Fibroblast of pulmonary artery (primary cell): ENCODE measurements around the gene SIVA1.

Source experiments
- DNase-seq: peaks from one replicate; pipeline ENCODE4 v3.0.0-alpha.2; 2010; ENCODE audit warnings: low read depth
- H3K4me3 ChIP-seq: replicated peaks from 2 replicates; pipeline ENCODE4 v1.5.1; 2011; ENCODE audit warnings: low read depth, mild to moderate bottlenecking, control low read depth, low read length, moderate library complexity
- CTCF ChIP-seq: IDR thresholded peaks from 2 replicates; pipeline ENCODE4 v1.5.1; 2011; ENCODE audit warnings: mild to moderate bottlenecking, control low read depth, low read length, inconsistent platforms; ENCODE audit errors: missing control alignments

Gene SIVA1

DNA sequence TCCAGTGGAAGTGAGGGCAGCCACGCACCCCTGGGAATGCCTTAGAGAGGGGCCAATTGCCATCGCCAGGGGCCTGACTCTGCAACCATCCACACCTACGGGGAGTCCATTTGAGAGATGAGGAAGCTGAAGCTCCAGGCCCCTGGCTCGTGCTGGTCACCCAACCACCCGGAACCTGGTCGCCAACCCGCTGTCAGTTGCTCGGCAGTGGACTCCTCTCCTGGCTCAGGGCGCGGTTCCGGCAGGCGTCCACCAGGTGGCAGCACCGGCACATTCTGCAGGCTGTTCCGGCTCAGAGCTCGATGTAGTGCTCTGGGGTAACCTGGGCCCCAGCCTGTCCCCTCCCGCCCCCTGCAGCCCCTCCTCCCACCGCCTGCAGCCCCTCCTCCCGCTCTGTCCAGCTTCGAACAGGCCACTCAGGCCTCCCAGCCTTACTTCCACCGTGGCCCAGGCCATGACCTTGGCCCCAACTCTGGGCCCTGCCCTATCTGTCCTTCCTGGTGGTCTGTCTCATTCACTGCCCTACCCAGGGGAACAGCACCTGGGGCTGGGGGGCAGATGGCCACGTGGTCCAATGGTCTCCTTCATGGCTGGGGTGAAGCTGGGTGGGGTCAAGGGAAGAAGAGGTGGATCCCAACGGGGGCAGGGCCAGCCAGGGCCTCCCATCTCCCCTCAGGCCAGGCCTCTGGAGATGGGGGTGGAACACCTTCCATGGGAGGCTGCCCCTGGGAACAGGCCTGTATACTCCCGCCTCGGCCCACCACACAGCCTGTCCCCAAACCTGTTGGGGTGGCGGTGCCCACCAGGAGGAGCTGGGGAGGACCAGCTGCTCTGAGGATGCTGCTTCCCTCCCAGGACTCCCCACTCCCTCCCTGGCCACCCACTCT lies 15.7 kb downstream of the SIVA1 start:
- peak; percentile 83 for DNase-seq
- TF ChIP-seq CTCF = peak; percentile 76
- H3K4me3 ChIP-seq = no peak overlapping the region

GRCh38 chr14:104769324-104770071 lies 16.6 kb downstream of the SIVA1 start:
- no peak for TF ChIP-seq CTCF
- H3K4me3 ChIP-seq = no peak overlapping the region
- DNase-seq = no peak

DNA sequence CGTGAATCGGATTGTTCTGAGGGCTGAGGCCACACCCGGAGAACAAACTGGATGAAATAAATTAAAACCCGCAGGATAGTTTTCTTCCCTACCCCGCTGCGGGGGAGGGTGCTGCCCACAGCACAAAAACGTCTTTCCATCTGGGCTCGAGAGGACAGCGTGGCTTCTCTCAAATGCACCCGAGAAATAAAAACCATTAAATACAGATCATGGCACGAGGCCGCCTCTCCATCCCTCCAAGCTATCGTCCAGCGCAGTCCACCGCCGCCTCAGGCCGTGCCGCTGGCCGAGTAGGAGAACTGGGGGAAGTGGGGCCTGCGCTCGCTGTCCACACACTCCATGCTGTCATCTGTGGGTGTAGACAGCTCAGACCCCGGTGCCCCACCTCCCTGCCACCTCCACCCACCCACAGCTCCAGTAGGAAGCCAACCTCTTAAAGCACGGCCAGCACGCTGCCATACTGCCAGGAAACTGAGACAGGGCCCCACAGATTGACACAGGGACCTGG lies 17.2 kb downstream of the SIVA1 start:
- no peak overlapping the region for H3K4me3 ChIP-seq
- DNase-seq = no peak
- TF ChIP-seq CTCF = no peak

DNA sequence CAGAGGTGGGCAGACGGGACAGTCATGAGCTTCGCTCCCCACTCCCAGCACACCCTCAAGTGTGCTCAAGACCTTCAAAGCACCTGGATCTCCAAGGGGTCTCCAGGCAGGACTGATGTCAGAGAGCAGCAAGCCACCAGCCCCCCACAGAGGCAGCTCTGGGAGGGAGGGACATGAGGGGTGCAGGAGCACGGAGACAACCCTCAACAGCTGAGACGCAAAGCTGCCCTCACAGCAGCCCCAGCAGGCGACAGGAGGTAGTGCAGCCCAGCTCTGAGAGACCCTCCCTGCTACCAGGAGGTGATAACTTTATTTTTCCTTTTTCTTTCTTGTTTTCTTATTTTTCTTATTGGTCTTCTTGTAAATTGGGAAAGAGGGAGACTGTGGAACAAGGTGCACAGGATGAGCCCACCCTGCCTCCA lies 17.9 kb downstream of the SIVA1 start:
- peak; percentile 54 for TF ChIP-seq CTCF
- no peak for DNase-seq

GRCh38 chr14:104771374-104771773 lies 18.4 kb downstream of the SIVA1 start:
- H3K4me3 ChIP-seq = no peak overlapping the region
- TF ChIP-seq CTCF = no peak
- DNase-seq = no peak

More for the DNA sequence above, 17.9 kb downstream of the SIVA1 start:
- no peak overlapping the region for H3K4me3 ChIP-seq

GRCh38 chr14:104771918-104772706 lies 19.2 kb downstream of the SIVA1 start:
- DNase-seq = no peak
- no peak for TF ChIP-seq CTCF

More at GRCh38 chr14:104771918-104772706, 19.2 kb downstream of the SIVA1 start:
- H3K4me3 ChIP-seq = no peak overlapping the region
